Upper lobe of left lung (tissue), 6 donors: Measurements from ENCODE around the gene ARID1B. TPM values are rescaled to one million over a fixed set of nuclear protein-coding genes. Genes with fewer than 3 reads are reported as not detected.
A peak's percentile ranks its signal among the peaks of the same experiment; 100 is the strongest.

Source experiments
- ATAC-seq, 2 donors: fragments of 200-7000 bp; cut with Tn5 transposase; one replicate each; pipeline ENCODE4 v1.9.1; 2022; ENCODE audit warnings: mild to moderate bottlenecking in 2 of 2, moderate library complexity in 2 of 2; ENCODE audit not compliant: low FRiP score in 2 of 2
- DNase-seq, 2 donors: peaks; one replicate each; pipeline ENCODE4 v3.0.0-alpha.2; 2019 to 2020
- H3K27ac ChIP-seq, 4 donors: fragments of 200-600 bp; sonication (generic); one replicate each; pipeline ENCODE4 v1.5.1; 2016 to 2019
- H3K27me3 ChIP-seq, 4 donors: fragments of 200-600 bp; sonication (generic); one replicate each; pipeline ENCODE4 v1.5.1; 2017 to 2019
- H3K36me3 ChIP-seq, 4 donors: fragments of 200-600 bp; sonication (generic); one replicate each; pipeline ENCODE4 v1.5.1; 2016 to 2019
- H3K4me1 ChIP-seq, 4 donors: fragments of 200-600 bp; sonication (generic); one replicate each; pipeline ENCODE4 v1.5.1; 2018 to 2019
- H3K4me3 ChIP-seq, 4 donors: fragments of 200-600 bp; sonication (generic); one replicate each; pipeline ENCODE4 v1.5.1; 2017 to 2019; ENCODE audit warnings: mild to moderate bottlenecking in 2 of 4, moderate library complexity in 1 of 4
- H3K9me3 ChIP-seq, 4 donors: fragments of 200-600 bp; sonication (generic); one replicate each; pipeline ENCODE4 v1.5.1; 2018 to 2019
- EP300 ChIP-seq, 4 donors: sonication (generic); formaldehyde crosslinking; IDR thresholded peaks; one replicate each; pipeline ENCODE4 v1.5.1; 2017; ENCODE audit warnings: antibody characterized with exemption in 4 of 4, control low read depth in 2 of 4
- POLR2A ChIP-seq, 4 donors: fragments of 450-650 bp; IDR thresholded peaks; one replicate each; pipeline ENCODE4 v1.5.1; 2016 to 2017; ENCODE audit warnings: antibody characterized with exemption in 4 of 4, mild to moderate bottlenecking in 2 of 4
- POLR2AphosphoS5 ChIP-seq, 2 donors: sonication (generic); formaldehyde crosslinking; IDR thresholded peaks; one replicate each; pipeline ENCODE4 v1.5.1; 2017; ENCODE audit warnings: antibody characterized with exemption in 2 of 2
- WGBS, 2 donors: methylation state at CpG; one replicate each; pipeline ENCODE4 v1.1.5; 2017 to 2018; 5-methylcytosine and 5-hydroxymethylcytosine counted together
- total RNA-seq, 6 donors: library from RNA; depleted of rRNA in 4 of 6; stranded (reverse); fragments of >200 nt in 4 of 6; gene quantifications; one replicate each; pipeline versions ENCODE4 v1.1.0 to v1.2.1, GENCODE V29; 2016 to 2021
- TF ChIP-seq, protein P1 (sequence below), 6 experiments: fragments of 450-650 bp in 4 of 6; fragments of 200-600 bp in 2 of 6; sonication (generic) in 2 of 6; IDR thresholded peaks; one replicate each; pipeline ENCODE4 v1.5.1; 2016 to 2019; ENCODE audit warnings: antibody characterized with exemption in 6 of 6
- donor health status: DM: no; HTN: no; CAD: no; lungs with moderate emphysema.
- donor health status: DM: no; HTN: yes; CAD: no; lungs with severe emphysema.

Gene ARID1B
- total RNA-seq, 6 donors from 2014 or later, result 66.4 to 168 (median 109) TPM

DNA sequence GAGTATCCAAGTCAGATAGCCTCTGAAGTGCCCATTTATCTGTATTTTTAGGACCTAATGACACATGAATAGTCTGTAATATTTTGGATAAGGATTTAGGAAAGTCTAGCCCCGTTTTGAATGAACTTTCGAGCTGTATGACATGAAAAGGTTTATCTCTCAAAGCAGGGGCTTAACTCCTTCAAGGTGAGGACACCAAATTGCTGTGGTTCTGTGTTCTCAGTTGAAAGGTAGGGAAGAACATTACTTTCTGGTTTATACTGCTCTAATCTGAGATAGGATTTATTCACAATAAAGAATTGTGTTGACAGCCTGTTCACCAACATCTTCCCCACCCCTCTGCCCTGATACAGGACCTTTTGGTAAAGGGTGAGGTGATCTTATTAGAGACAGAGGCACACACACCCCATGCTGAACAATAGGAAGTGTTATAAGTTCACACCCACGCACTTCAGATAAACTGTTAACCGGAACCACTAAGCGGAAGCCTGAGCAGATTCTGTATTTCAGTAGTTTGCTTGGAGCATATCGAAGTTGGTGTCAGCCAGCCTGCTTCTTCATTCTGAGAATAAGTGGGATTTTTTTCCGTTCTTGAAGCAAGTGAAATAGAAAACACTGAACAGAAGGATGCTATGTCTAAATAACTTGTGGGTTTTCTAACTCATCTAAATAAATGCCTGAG, 322.9 kb downstream of the ARID1B start:
- H3K9me3 ChIP-seq, result no peaks in the 10 kb centered on the region
- H3K4me1 ChIP-seq, result peaks cover 0 to 25% (median 11%) of the 10 kb centered on the region in 4 donors
- ATAC-seq (peak; percentile 41 to 54), DNase-seq (no peak)
- no peaks in the 10 kb centered on the region for H3K27me3 ChIP-seq
- H3K27ac ChIP-seq, result peak overlapping the region in 2 of 4 donors; percentile 9 to 23
- WGBS, 2 donors, result 48 to 50% methylated on average over 7 of the region's 7 CpGs
- H3K4me3 ChIP-seq, result no peak overlapping the region
- H3K36me3 ChIP-seq, result no peaks in the 10 kb centered on the region
- TF ChIP-seq POLR2AphosphoS5 (IDR thresholded peaks at IDR 0.05) (no peak), POLR2A (IDR thresholded peaks at IDR 0.05) (no peak), EP300 (IDR thresholded peaks at IDR 0.05) (no peak)
- TF ChIP-seq, protein P1, sequence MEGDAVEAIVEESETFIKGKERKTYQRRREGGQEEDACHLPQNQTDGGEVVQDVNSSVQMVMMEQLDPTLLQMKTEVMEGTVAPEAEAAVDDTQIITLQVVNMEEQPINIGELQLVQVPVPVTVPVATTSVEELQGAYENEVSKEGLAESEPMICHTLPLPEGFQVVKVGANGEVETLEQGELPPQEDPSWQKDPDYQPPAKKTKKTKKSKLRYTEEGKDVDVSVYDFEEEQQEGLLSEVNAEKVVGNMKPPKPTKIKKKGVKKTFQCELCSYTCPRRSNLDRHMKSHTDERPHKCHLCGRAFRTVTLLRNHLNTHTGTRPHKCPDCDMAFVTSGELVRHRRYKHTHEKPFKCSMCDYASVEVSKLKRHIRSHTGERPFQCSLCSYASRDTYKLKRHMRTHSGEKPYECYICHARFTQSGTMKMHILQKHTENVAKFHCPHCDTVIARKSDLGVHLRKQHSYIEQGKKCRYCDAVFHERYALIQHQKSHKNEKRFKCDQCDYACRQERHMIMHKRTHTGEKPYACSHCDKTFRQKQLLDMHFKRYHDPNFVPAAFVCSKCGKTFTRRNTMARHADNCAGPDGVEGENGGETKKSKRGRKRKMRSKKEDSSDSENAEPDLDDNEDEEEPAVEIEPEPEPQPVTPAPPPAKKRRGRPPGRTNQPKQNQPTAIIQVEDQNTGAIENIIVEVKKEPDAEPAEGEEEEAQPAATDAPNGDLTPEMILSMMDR (IDR thresholded peaks at IDR 0.05), result no peak

DNA sequence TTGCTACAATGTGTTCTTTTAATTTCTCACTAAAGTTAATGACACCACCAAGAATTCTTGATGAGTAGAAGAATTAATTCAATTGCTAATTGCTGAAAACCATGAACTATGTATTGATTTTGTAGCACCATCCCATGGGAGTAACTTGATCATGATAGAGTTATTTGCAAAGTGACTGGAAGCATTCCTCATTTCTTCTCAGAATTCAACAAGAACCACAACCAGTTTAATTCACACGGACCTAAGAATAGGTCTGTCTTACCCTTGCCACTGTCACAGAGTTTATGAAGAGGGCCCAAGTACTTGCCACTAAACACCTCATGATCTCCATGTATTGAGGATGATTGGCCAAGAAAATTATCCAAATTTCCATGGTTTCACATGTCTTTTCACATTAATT, 324.0 kb downstream of the ARID1B start:
- Histone ChIP-seq H3K27ac (no peak overlapping the region), H3K27me3 (no peaks in the 10 kb centered on the region), H3K9me3 (no peaks in the 10 kb centered on the region), H3K36me3 (no peaks in the 10 kb centered on the region), H3K4me1 (peaks cover 0 to 15% (median 11%) of the 10 kb centered on the region in 4 donors), H3K4me3 (no peak overlapping the region)
- no peak for TF ChIP-seq POLR2AphosphoS5 (IDR thresholded peaks at IDR 0.05)
- TF ChIP-seq EP300 (IDR thresholded peaks at IDR 0.05), result no peak
- TF ChIP-seq, protein P1 (IDR thresholded peaks at IDR 0.05), result no peak
- no peak for TF ChIP-seq POLR2A (IDR thresholded peaks at IDR 0.05)
- ATAC-seq (no peak), DNase-seq (no peak)
- 76 to 82% methylated on average over 1 of the region's 1 CpG for WGBS, 2 donors

DNA sequence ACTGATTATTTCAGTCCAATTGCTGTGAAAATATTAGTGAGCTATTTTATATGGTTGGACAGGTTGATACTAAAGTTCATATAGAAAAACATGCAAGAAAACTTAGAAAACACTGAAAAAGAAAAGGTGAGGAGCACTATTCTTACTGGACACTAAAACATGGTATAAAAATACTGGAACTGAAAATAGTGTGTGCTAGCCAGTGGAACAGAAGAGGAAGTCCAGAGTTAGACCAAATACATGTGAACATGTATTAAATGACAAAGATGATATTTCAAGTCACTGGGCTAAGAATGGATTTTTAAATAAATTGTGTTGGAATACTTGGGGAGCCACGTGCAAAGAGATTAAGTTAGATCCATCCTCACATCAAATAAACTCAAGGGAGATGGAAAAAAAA, 327.6 kb downstream of the ARID1B start:
- Histone ChIP-seq H3K4me1 (peaks cover 4 to 14% (median 10%) of the 10 kb centered on the region in 4 donors), H3K27me3 (no peaks in the 10 kb centered on the region), H3K36me3 (no peaks in the 10 kb centered on the region), H3K4me3 (no peak overlapping the region), H3K9me3 (no peaks in the 10 kb centered on the region), H3K27ac (no peak overlapping the region)
- TF ChIP-seq POLR2AphosphoS5 (IDR thresholded peaks at IDR 0.05) (no peak), POLR2A (IDR thresholded peaks at IDR 0.05) (no peak), EP300 (IDR thresholded peaks at IDR 0.05) (no peak)
- TF ChIP-seq, protein P1 (IDR thresholded peaks at IDR 0.05), result no peak
- no peak for ATAC-seq
- no peak for DNase-seq
- WGBS, 2 donors, result 87% methylated on average over 1 of the region's 1 CpG

DNA sequence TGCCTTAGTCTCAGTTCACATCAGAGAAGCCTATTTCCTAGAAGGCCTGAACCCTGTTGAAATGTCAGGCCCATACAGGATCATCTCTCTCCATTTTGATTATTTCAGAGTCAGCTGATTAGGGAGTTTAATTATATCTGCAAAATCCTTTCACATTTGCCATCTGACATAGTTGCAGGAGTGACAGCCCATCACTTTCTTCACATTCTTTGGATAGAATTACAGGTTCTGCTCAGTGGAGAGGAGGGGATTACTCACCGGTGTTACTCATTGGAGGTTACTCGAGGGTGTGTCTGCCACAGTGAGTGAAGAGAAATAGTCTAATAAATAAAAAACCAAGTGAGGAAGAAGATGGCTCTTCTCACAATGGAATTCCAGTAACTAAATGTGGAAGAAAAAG, 329.3 kb downstream of the ARID1B start:
- WGBS, 2 donors, result 88 to 92% methylated on average over 2 of the region's 2 CpGs

More for the DNA sequence above, 329.3 kb downstream of the ARID1B start:
- Histone ChIP-seq H3K27me3 (no peaks in the 10 kb centered on the region), H3K4me1 (peaks cover 4 to 6% (median 5%) of the 10 kb centered on the region in 4 donors), H3K4me3 (no peak overlapping the region), H3K36me3 (peaks cover 0 to 6% (median 0%) of the 10 kb centered on the region in 4 donors), H3K27ac (no peak overlapping the region), H3K9me3 (no peaks in the 10 kb centered on the region)
- DNase-seq (no peak), ATAC-seq (peak in 1 of 2 donors; percentile 43)
- no peak for TF ChIP-seq POLR2A (IDR thresholded peaks at IDR 0.05)
- no peak for TF ChIP-seq POLR2AphosphoS5 (IDR thresholded peaks at IDR 0.05)
- TF ChIP-seq, protein P1 (IDR thresholded peaks at IDR 0.05), result no peak
- TF ChIP-seq EP300 (IDR thresholded peaks at IDR 0.05), result no peak
